ENCODE results near the gene TENM4.

DNA sequence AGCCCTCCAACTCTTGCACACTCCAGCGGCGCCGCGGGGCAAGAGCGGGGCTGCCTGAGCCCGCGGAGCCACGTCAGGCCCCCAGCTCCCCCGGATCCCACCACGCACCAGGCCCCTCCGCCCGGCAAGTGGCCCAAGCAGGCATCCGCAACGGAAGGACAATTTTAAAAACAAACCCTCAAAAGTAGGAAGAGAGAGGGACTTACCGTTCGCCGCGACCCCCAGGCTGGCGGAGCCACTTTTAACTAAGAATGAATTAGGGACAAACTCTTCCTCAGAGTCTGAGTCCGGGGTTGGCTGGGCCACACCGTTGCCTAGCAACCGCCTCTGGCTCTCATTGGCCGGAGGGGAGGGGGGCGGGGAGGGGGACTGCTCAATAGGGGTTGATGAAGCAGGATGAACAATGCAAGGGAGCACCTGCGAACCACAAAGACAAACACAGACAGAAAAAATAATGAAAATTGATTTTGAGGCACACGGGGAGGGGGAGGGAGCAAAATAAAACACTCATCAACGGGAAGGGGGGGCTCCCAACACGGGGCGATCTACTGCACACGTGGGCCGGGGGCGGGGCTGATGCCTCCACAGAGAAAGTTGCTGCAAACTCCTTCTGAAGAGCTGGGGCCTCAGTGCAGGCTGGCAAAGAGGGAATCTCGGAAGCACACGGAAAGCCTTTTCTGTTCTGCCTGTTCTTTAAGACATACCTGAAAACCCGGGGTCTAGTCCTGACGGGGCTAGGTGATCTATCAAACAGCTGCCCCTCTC is 478.7 kb downstream of the TENM4 start:
- no peak for TF ChIP-seq MAX (IDR thresholded peaks at IDR 0.05)
- no peak for TF ChIP-seq GABPA (IDR thresholded peaks at IDR 0.05 in 1 of 2, conservative IDR thresholded peaks at IDR 0.05 in 1 of 2)
- TF ChIP-seq CTCF (IDR thresholded peaks at IDR 0.05; ENCODE audit: low read depth, low read length, missing input control): no peak
- no peak for TF ChIP-seq ZBTB33 (IDR thresholded peaks at IDR 0.05)
- no peak for TF ChIP-seq SP1 (IDR thresholded peaks at IDR 0.05)
- TF ChIP-seq, protein P1, sequence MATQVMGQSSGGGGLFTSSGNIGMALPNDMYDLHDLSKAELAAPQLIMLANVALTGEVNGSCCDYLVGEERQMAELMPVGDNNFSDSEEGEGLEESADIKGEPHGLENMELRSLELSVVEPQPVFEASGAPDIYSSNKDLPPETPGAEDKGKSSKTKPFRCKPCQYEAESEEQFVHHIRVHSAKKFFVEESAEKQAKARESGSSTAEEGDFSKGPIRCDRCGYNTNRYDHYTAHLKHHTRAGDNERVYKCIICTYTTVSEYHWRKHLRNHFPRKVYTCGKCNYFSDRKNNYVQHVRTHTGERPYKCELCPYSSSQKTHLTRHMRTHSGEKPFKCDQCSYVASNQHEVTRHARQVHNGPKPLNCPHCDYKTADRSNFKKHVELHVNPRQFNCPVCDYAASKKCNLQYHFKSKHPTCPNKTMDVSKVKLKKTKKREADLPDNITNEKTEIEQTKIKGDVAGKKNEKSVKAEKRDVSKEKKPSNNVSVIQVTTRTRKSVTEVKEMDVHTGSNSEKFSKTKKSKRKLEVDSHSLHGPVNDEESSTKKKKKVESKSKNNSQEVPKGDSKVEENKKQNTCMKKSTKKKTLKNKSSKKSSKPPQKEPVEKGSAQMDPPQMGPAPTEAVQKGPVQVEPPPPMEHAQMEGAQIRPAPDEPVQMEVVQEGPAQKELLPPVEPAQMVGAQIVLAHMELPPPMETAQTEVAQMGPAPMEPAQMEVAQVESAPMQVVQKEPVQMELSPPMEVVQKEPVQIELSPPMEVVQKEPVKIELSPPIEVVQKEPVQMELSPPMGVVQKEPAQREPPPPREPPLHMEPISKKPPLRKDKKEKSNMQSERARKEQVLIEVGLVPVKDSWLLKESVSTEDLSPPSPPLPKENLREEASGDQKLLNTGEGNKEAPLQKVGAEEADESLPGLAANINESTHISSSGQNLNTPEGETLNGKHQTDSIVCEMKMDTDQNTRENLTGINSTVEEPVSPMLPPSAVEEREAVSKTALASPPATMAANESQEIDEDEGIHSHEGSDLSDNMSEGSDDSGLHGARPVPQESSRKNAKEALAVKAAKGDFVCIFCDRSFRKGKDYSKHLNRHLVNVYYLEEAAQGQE (IDR thresholded peaks at IDR 0.05): no peak
- TF ChIP-seq RAD21 (IDR thresholded peaks at IDR 0.05): no peak
- TF ChIP-seq NR2F2 (IDR thresholded peaks at IDR 0.05): no peak
- no peak for TF ChIP-seq TAF1 (conservative IDR thresholded peaks at IDR 0.05)
